ENCODE results near the gene SLX9.
A peak's percentile ranks its signal among the peaks of the same experiment; 100 is the strongest.
"Not testable (repeated sequence)": the region's sequence is repeated elsewhere in the genome, so short reads cannot be mapped to it uniquely, and the experiment has no call there.

SLX9 gene

DNA sequence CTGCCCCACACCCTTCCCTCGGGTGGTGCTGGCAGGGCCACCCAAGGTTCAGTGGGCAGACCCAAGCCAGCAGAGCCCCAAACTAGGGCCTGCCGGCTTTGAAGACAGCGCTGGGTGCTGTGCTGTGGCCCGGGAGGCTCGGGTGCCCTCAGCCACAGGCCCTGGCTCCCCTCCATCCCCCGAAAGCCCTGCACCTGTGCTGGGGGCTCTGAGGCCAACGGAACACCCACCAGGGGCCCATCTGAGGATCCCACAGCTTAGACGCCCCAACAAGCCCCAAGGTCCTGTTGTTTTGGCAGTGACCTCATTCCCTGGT, 27.7 kb upstream of the SLX9 start:
- Histone ChIP-seq H3K9me3 (ENCODE audit: control insufficient read depth, low read length) (no peaks in the 10 kb centered on the region), H3K4me3 (ENCODE audit: low read length) (no peak overlapping the region), H3K4me1 (ENCODE audit: control insufficient read depth, insufficient read depth, low read length) (peaks cover 36% of the 10 kb centered on the region), H3K9ac (ENCODE audit: low read length) (peak overlapping the region; percentile 23), H3K36me3 (ENCODE audit: control insufficient read depth, insufficient read depth, low read length) (no peaks in the 10 kb centered on the region), H3K27me3 (ENCODE audit: control insufficient read depth, insufficient read depth, low read length) (no peaks in the 10 kb centered on the region)

DNA sequence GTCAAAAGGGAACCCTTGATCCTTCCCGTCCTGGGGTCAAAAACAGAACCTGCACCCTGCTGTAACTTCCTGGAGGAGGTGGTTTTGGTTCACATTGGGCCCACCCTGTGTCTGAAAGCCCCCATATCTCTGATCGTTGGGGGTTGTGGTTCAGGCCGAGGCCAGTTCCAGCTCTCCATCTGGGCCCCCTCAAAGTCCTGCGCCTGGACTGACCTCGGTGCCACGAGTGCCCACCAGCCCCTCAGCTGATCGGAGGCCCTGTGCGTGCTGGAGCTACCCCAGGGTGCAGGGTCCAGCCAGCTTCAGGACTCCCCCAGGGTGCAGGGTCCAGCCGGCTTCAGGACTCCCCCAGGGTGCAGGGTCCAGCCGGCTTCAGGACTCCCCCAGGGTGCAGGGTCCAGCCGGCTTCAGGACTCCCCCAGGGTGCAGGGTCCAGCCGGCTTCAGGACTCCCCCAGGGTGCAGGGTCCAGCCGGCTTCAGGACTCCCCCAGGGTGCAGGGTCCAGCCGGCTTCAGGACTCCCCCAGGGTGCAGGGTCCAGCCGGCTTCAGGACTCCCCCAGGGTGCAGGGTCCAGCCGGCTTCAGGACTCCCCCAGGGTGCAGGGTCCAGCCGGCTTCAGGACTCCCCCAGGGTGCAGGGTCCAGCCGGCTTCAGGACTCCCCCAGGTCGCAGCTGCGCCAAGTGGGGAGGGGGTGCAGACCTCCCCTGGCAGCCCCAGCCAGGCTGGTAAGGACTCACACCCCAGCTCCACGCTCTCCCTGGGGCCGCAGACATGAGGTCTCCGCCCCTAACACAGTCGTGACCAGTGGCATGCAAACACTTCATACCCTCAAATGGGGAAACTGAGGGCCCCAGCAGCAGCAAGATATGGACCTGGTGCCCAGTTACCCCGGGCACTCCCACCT, 27.1 kb upstream of the SLX9 start:
- Histone ChIP-seq H3K4me1 (ENCODE audit: control insufficient read depth, insufficient read depth, low read length) (peaks cover 36% of the 10 kb centered on the region), H3K9ac (ENCODE audit: low read length) (peak overlapping the region; percentile 23)
- H3K36me3 ChIP-seq (ENCODE audit: control insufficient read depth, insufficient read depth, low read length); H3K4me3 ChIP-seq (ENCODE audit: low read length); H3K27me3 ChIP-seq (ENCODE audit: control insufficient read depth, insufficient read depth, low read length); H3K9me3 ChIP-seq (ENCODE audit: control insufficient read depth, low read length): not testable (repeated sequence)

DNA sequence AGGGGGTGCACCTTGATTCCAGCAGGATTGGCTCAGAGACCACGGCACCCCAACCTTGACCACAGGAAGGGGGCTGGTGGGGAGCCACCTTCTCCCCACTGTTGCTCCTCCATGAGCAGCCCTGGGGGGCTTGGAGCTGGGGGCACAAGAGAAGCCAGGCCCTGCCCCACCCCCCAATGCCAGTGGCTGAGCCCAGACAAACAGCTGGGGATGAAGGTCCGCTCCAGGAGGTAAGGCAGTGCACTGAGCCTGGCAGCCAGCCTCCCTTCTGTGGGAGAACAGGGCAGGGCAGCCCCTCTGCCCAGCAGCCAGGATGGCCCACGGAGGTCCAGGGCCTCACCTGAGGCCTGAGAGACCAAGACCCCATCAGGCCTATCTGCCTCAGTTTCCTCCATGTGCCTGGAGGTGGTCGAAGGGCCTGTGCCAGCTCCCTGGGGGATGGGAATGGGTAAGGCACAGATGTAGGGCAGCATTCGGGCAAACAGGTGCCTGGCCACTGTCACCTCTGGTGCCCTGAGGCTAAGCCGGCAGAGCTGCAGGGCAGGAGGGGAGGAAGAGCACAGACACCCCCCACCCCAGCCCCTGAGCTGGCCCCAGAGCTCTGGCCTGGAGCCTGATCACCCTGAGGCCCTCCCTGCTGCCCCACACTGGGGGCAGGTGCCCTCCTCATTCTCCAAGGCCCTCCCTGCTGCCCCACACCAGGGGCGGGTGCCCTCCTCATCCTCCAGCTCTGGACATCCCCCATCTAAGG, 26.2 kb upstream of the SLX9 start:
- H3K27me3 ChIP-seq (ENCODE audit: control insufficient read depth, insufficient read depth, low read length): peaks cover 6% of the 10 kb centered on the region
- peaks cover 36% of the 10 kb centered on the region for H3K4me1 ChIP-seq (ENCODE audit: control insufficient read depth, insufficient read depth, low read length)
- no peak overlapping the region for H3K4me3 ChIP-seq (ENCODE audit: low read length)
- H3K9me3 ChIP-seq (ENCODE audit: control insufficient read depth, low read length): no peaks in the 10 kb centered on the region
- no peaks in the 10 kb centered on the region for H3K36me3 ChIP-seq (ENCODE audit: control insufficient read depth, insufficient read depth, low read length)
- H3K9ac ChIP-seq (ENCODE audit: low read length): no peak overlapping the region

DNA sequence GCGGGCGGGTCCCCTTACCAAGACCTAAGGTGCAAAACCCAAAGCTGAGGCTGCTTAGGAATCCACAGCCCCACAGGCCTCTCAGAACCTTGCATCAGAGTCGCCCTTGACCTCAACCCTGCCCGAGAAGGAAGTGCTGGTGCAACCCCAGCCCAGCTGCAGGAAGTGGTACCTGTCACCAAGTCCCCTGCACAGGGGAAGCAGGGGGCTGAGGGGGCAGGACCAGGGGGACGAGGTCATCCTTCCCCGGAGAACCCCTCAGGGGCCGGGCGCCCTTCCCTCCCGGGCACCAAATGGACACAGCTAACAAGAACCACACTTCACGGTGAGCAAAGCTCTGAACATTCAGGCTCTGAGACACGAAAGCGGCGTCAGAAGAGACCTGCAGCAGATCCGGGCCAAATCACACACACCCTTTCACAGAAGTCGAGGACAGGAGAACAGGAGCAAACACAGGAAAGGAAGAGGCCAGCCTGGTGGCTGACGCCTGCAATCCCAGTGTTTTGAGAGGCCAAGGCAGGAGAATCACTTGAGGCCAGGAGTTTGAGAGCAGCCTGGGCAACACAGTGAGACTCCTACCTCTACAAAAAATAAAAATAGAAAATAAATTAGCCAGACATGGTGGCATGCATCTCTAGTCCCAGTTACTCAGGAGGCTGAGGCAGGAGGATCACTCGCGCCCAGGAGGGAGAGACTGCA, 25.5 kb upstream of the SLX9 start:
- H3K9ac ChIP-seq (ENCODE audit: low read length): no peak overlapping the region
- no peak overlapping the region for H3K4me3 ChIP-seq (ENCODE audit: low read length)
- H3K27me3 ChIP-seq (ENCODE audit: control insufficient read depth, insufficient read depth, low read length): peaks cover 13% of the 10 kb centered on the region
- peaks cover 36% of the 10 kb centered on the region for H3K4me1 ChIP-seq (ENCODE audit: control insufficient read depth, insufficient read depth, low read length)
- H3K9me3 ChIP-seq (ENCODE audit: control insufficient read depth, low read length): no peaks in the 10 kb centered on the region
- H3K36me3 ChIP-seq (ENCODE audit: control insufficient read depth, insufficient read depth, low read length): no peaks in the 10 kb centered on the region

DNA sequence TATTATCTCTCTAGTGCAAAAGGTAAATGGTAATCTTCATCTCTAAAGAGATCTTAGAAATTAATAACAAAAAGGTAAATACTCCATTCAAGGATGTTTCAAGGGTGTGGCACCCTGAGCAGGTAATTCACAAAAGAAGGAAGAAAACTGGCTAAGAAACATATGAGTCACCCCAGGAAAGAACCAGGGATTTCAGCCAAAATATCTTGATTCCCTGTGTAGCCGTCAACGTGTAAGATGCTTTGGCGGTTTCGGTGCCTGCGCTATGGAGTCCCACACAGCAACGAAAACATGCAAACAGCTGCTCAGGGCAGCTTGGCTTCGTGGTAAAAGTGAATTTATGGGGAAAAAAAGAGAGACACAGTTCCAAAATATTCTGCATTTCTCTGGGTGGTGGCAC, 22.9 kb upstream of the SLX9 start:
- Histone ChIP-seq H3K4me1 (ENCODE audit: control insufficient read depth, insufficient read depth, low read length) (peaks cover 17% of the 10 kb centered on the region), H3K27me3 (ENCODE audit: control insufficient read depth, insufficient read depth, low read length) (peaks cover 34% of the 10 kb centered on the region), H3K4me3 (ENCODE audit: low read length) (no peak overlapping the region), H3K36me3 (ENCODE audit: control insufficient read depth, insufficient read depth, low read length) (no peaks in the 10 kb centered on the region), H3K9me3 (ENCODE audit: control insufficient read depth, low read length) (no peaks in the 10 kb centered on the region), H3K9ac (ENCODE audit: low read length) (no peak overlapping the region)

DNA sequence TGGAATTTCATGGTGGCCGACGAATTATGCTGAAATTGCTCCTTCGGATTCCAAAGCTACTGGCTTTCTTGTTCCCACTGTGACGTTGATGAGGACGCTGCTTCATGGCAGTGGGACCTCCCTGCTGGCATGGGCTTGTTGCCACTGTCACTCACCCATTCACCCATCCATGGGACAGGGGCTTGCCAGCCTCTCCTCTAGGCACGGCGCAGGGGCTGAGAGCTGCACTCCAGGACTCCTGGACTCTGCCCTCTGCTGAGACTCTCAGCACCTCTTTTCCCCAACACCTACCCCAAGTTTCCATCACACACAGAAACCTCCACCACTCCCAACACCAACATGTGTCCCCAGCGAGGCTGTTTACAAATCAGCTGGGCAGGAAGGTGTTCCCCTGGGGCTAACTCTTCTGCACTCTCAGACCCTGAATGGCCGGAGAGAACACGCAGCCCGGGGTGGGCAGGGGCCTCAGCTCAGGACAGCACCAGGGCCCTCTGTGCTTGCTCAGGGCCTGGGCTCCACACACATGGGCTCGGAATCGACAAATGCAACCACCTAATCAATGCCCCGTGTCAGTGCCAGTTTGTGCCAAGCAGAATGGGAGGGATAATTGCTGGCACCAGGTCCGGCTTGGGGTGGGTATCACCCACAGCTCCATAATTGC, 22.3 kb upstream of the SLX9 start:
- Histone ChIP-seq H3K4me3 (ENCODE audit: low read length) (no peak overlapping the region), H3K36me3 (ENCODE audit: control insufficient read depth, insufficient read depth, low read length) (no peaks in the 10 kb centered on the region), H3K9ac (ENCODE audit: low read length) (no peak overlapping the region), H3K27me3 (ENCODE audit: control insufficient read depth, insufficient read depth, low read length) (peaks cover 34% of the 10 kb centered on the region), H3K4me1 (ENCODE audit: control insufficient read depth, insufficient read depth, low read length) (peaks cover 11% of the 10 kb centered on the region), H3K9me3 (ENCODE audit: control insufficient read depth, low read length) (no peaks in the 10 kb centered on the region)

DNA sequence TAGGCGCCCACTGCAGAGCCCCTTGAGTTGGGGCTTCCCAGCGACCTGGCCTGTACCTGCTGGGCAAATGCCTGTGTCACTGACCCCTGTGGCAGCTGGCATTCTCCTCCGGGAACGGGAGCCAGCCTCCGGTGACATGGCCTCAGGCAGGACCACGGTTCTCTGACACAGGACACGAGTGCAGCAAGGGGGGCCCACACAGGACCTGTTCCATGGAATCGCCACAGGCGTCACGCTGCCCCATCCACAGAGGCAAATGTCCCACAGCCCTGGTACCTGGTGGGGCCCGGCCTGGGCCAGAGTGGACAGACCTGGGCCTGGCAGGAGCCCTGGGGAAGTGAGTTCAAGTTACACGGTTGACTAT, 21.7 kb upstream of the SLX9 start:
- H3K27me3 ChIP-seq (ENCODE audit: control insufficient read depth, insufficient read depth, low read length): peaks cover 34% of the 10 kb centered on the region
- no peak overlapping the region for H3K9ac ChIP-seq (ENCODE audit: low read length)
- H3K36me3 ChIP-seq (ENCODE audit: control insufficient read depth, insufficient read depth, low read length): no peaks in the 10 kb centered on the region
- H3K9me3 ChIP-seq (ENCODE audit: control insufficient read depth, low read length): no peaks in the 10 kb centered on the region
- peaks cover 10% of the 10 kb centered on the region for H3K4me1 ChIP-seq (ENCODE audit: control insufficient read depth, insufficient read depth, low read length)
- H3K4me3 ChIP-seq (ENCODE audit: low read length): no peak overlapping the region

DNA sequence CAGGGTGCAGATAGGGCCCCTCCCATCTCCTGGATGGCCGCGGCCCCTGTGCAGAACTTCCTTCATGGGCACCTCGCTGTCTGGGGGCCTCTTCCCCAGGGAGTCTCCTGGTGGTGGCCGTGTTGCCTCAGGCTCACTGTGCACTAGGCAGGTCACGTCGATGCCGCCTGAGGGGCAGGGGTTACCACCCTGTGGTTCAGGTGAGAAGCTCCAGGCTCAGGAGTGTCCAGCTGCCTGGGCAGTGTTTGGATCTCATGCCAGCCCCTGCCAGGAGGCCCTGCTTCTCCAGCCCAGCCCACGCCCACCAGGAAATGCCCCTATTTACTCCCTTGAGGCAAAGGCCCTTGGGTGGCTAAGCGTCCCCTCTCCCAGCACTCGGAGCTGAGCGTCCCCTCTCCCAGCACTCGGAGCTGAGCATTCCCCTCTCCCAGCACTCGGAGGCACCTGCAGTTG, 21.2 kb upstream of the SLX9 start:
- Histone ChIP-seq H3K9ac (ENCODE audit: low read length) (no peak overlapping the region), H3K4me1 (ENCODE audit: control insufficient read depth, insufficient read depth, low read length) (peaks cover 5% of the 10 kb centered on the region), H3K9me3 (ENCODE audit: control insufficient read depth, low read length) (no peaks in the 10 kb centered on the region), H3K36me3 (ENCODE audit: control insufficient read depth, insufficient read depth, low read length) (no peaks in the 10 kb centered on the region), H3K4me3 (ENCODE audit: low read length) (no peak overlapping the region), H3K27me3 (ENCODE audit: control insufficient read depth, insufficient read depth, low read length) (peaks cover 34% of the 10 kb centered on the region)

DNA sequence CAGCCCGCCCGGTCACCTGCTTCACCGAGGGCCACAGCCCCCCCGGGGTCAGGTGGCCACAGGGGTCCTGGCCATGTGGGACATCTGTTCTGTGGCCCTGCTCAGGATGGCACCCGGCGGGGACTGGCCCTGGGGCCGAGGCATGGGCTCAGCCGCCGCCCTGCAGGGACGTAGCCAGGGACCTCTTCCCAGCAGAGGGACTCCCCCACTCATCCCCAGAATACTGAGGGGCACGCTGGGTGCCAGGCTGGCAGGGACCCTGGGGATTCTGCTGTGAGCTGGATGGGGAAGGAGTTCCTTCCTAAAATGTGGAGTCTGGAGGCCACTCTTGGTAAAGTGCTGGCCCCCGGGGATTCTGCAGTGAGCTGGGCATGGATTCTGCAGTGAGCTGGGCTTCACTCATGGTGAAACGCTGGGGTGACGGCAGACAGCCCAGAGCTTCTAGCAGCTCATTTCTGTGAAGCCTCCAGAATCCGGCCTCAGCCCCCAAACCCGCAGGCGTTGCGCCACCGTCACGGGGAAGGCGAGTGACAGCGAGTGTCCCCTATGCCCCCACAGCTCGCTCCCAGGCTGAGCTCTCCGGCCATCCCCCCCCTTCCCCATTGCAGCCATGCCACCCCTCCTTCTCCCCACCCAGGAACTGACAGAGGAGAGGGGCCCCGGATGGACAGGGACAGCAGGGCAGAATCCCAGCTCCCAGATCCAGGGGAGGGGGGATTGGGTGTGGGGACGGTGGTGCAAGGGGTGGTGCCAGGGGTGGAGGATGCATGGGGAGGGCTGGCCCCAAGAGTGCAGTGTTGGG, 20.5 kb upstream of the SLX9 start:
- Histone ChIP-seq H3K27me3 (ENCODE audit: control insufficient read depth, insufficient read depth, low read length) (peaks cover 34% of the 10 kb centered on the region), H3K4me3 (ENCODE audit: low read length) (no peak overlapping the region), H3K9ac (ENCODE audit: low read length) (peak overlapping the region; percentile 28), H3K4me1 (ENCODE audit: control insufficient read depth, insufficient read depth, low read length) (peaks cover 1% of the 10 kb centered on the region), H3K36me3 (ENCODE audit: control insufficient read depth, insufficient read depth, low read length) (no peaks in the 10 kb centered on the region), H3K9me3 (ENCODE audit: control insufficient read depth, low read length) (no peaks in the 10 kb centered on the region)

DNA sequence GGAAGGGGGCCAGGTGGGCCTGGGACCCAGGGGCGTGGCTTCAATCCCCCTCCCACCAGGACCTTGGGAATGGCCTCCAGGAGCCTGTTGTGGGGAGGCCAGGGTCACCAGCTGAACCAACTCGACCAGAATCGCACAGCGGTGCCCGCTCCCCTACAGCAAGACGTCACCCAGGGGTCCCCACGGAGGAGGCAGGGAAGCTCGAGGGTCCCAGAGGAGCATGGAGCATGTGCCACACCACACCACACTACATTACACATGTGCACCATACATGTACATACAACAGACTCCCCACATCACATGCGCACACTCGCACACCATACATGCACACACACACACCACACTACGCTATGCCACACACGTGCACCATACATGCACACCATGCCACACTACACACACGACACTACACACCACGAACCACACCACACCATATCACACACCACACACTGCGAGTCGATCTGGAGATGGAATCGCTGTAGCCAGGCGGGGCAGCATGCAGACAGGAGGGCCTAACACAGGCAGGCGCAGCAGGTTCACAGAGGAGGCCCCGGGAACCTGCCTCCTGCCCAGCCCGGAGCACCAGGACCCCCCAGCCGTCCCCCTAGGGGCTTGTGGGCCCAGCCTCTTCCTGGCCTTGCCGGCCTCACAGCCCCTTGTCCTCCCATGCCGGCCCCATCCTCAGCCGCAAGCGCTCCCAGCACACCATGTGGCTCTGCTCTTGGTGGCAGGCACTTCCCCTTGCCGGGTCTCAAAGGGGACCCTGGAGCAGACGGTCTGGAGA, 19.7 kb upstream of the SLX9 start:
- no peaks in the 10 kb centered on the region for H3K9me3 ChIP-seq (ENCODE audit: control insufficient read depth, low read length)
- peaks cover 38% of the 10 kb centered on the region for H3K27me3 ChIP-seq (ENCODE audit: control insufficient read depth, insufficient read depth, low read length)
- H3K9ac ChIP-seq (ENCODE audit: low read length): peak overlapping the region; percentile 28
- H3K36me3 ChIP-seq (ENCODE audit: control insufficient read depth, insufficient read depth, low read length): no peaks in the 10 kb centered on the region
- H3K4me3 ChIP-seq (ENCODE audit: low read length): no peak overlapping the region
- no peaks in the 10 kb centered on the region for H3K4me1 ChIP-seq (ENCODE audit: control insufficient read depth, insufficient read depth, low read length)
